Mucosa of descending colon (tissue), 3 donors: ENCODE results near the gene RAG1. TPM values are rescaled to one million over a fixed set of nuclear protein-coding genes. Genes with fewer than 3 reads are reported as not detected.
A peak's percentile ranks its signal among the peaks of the same experiment; 100 is the strongest.
"Not testable (repeated sequence)": the region's sequence is repeated elsewhere in the genome, so short reads cannot be mapped to it uniquely, and the experiment has no call there.

Experiments used
- ATAC-seq: fragments of 200-7000 bp; cut with Tn5 transposase; one replicate; pipeline ENCODE4 v1.9.1; 2020; ENCODE audit warnings: mild to moderate bottlenecking, moderate library complexity
- DNase-seq, 3 donors: peaks; one replicate each; pipeline ENCODE4 v3.0.0-alpha.2; 2020
- H3K36me3 ChIP-seq: fragments of 200-600 bp; one replicate; pipeline ENCODE4 v1.8.0; 2021; ENCODE audit warnings: low read depth, mild to moderate bottlenecking
- H3K4me1 ChIP-seq: fragments of 200-600 bp; one replicate; pipeline ENCODE4 v1.8.0; 2021; ENCODE audit warnings: low read depth, mild to moderate bottlenecking
- H3K4me3 ChIP-seq: fragments of 200-600 bp; one replicate; pipeline ENCODE4 v1.8.0; 2021; ENCODE audit warnings: mild to moderate bottlenecking
- H3K9me3 ChIP-seq: fragments of 200-600 bp; one replicate; pipeline ENCODE4 v1.8.0; 2021; ENCODE audit warnings: mild to moderate bottlenecking
- CTCF ChIP-seq: fragments of 200-600 bp; IDR thresholded peaks from one replicate; pipeline ENCODE4 v1.8.0; 2022; ENCODE audit warnings: antibody characterized with exemption, mild to moderate bottlenecking
- intact Hi-C, 2 donors: fragments of 100-400 bp; cut with DNase I in 1 of 2; cut with micrococcal nuclease in 1 of 2; formaldehyde crosslinking; loops; one replicate each; pipeline versions ENCODE4 v1.11.0 to v1.11.1; 2022; cut with DNase I, micrococcal nuclease
- total RNA-seq, 3 donors: library from RNA; stranded (reverse); fragmentation: NEBNext Ultra II Directional in 2 of 3; extraction: Animal tissue kit (Norgen Biotek cat#: 25700) in 2 of 3; gene quantifications; one replicate each; pipeline versions ENCODE4 v1.2.1 to v1.2.4, GENCODE V29; 2021 to 2023
- donor health status: DM: no; HTN: no; CAD: no; lungs with moderate emphysema.
- donor health status: DM: no; HTN: no; CAD: no.
- donor health status: DM: no; HTN: yes; CAD: no.

The RAG1 gene
- total RNA-seq, 3 donors from 2014 or later: 1.5 to 1.9 (median 1.9) TPM

- H3K4me1 ChIP-seq: no peaks in the 10 kb centered on the region
- ATAC-seq (no peak), DNase-seq (no peak)
- no peak overlapping the region for H3K4me3 ChIP-seq
- H3K9me3 ChIP-seq: no peaks in the 10 kb centered on the region
- intact Hi-C loops: no loop called here
- H3K36me3 ChIP-seq: no peaks in the 10 kb centered on the region
- TF ChIP-seq CTCF: no peak
Observed at GRCh38 chr11:36550385-36551115, 17.3 kb upstream of the RAG1 start.

GRCh38 chr11:36557390-36557789 is 10.4 kb upstream of the RAG1 start:
- H3K4me1 ChIP-seq, DNase-seq, ATAC-seq, intact Hi-C loops, H3K4me3 ChIP-seq, H3K36me3 ChIP-seq, H3K9me3 ChIP-seq: not testable (repeated sequence)

- no peak overlapping the region for H3K4me3 ChIP-seq
- ATAC-seq: no peak
Observed at GRCh38 chr11:36557991-36558390, 9.8 kb upstream of the RAG1 start.

GRCh38 chr11:36558571-36559413 is 9.0 kb upstream of the RAG1 start:
- no peak for DNase-seq
- H3K4me3 ChIP-seq: no peak overlapping the region
- intact Hi-C loops: no loop called here
- no peaks in the 10 kb centered on the region for H3K4me1 ChIP-seq
- TF ChIP-seq CTCF: no peak
- no peaks in the 10 kb centered on the region for H3K36me3 ChIP-seq
- H3K9me3 ChIP-seq: no peaks in the 10 kb centered on the region
- ATAC-seq: peak; percentile 60

More at GRCh38 chr11:36557991-36558390, 9.8 kb upstream of the RAG1 start:
- TF ChIP-seq CTCF: no peak
- DNase-seq: no peak
- H3K4me1 ChIP-seq: no peaks in the 10 kb centered on the region
- intact Hi-C loops: no loop called here
- no peaks in the 10 kb centered on the region for H3K36me3 ChIP-seq
- no peaks in the 10 kb centered on the region for H3K9me3 ChIP-seq

GRCh38 chr11:36564376-36565030 is 3.3 kb upstream of the RAG1 start:
- H3K4me1 ChIP-seq: no peaks in the 10 kb centered on the region
- ATAC-seq: peak; percentile 70

More at GRCh38 chr11:36564376-36565030, 3.3 kb upstream of the RAG1 start:
- no peaks in the 10 kb centered on the region for H3K9me3 ChIP-seq
- no peaks in the 10 kb centered on the region for H3K36me3 ChIP-seq
- intact Hi-C loops: loop anchor here (5.0 kb wide), 1 partner anchor 108 kb away; no protein-coding TSS in a partner anchor
- peak in 2 of 3 donors; percentile 26 to 73 for DNase-seq
- no peak for TF ChIP-seq CTCF
- no peak overlapping the region for H3K4me3 ChIP-seq
